Activated naive CD4-positive, alpha-beta T cell treated with anti-CD3 and anti-CD28 coated beads, Interleukin-2, amount 10 ng/mL, durations not matched to agents 7 days and 5 days (primary cell): ENCODE results near the gene C13orf46.
"Not testable (repeated sequence)": the region's sequence is repeated elsewhere in the genome, so short reads cannot be mapped to it uniquely, and the experiment has no call there.

Experiments
- CTCF ChIA-PET: fragments of 350-600 bp; sonication (Branson Sonifier 250); formaldehyde crosslinking; loops from one replicate; lab custom pipeline; 2021; ENCODE audit warnings: antibody characterized with exemption; lab: Charles Lee
- DNase-seq: peaks from one replicate; pipeline ENCODE4 v3.0.0-alpha.2; 2020
- H3K27ac Mint-ChIP-seq: one replicate; pipeline ENCODE4 v1.8.0; 2021; ENCODE audit warnings: mild to moderate bottlenecking, moderate library complexity, mixed read lengths
- H3K27me3 Mint-ChIP-seq: one replicate; pipeline ENCODE4 v1.8.0; 2021; ENCODE audit warnings: mild to moderate bottlenecking, mixed read lengths
- H3K36me3 Mint-ChIP-seq: one replicate; pipeline ENCODE4 v1.8.0; 2021; ENCODE audit warnings: mixed read lengths
- H3K4me1 Mint-ChIP-seq: one replicate; pipeline ENCODE4 v1.8.0; 2021; ENCODE audit warnings: mixed read lengths
- H3K4me3 Mint-ChIP-seq: one replicate; pipeline ENCODE4 v1.8.0; 2021; ENCODE audit warnings: mild to moderate bottlenecking, moderate library complexity, mixed read lengths
- H3K9me3 Mint-ChIP-seq: one replicate; pipeline ENCODE4 v1.8.0; 2021; ENCODE audit warnings: mixed read lengths

C13orf46 gene

GRCh38 chr13:113919761-113920559, 53.9 kb downstream of the C13orf46 start:
- no peak overlapping the region for H3K4me3 Mint-ChIP-seq
- peak; percentile 9 for DNase-seq
- CTCF ChIA-PET = interaction anchor here (0.7 kb wide), 1 partner anchor 422 kb away, joined by 3 read pairs; no protein-coding TSS in a partner anchor
- H3K27me3 Mint-ChIP-seq = peaks cover 29% of the 10 kb centered on the region
- no peaks in the 10 kb centered on the region for H3K4me1 Mint-ChIP-seq
- no peaks in the 10 kb centered on the region for H3K36me3 Mint-ChIP-seq
- no peak overlapping the region for H3K27ac Mint-ChIP-seq
- peaks cover 3% of the 10 kb centered on the region for H3K9me3 Mint-ChIP-seq

GRCh38 chr13:113918981-113919701, 54.7 kb downstream of the C13orf46 start:
- Mint-ChIP-seq H3K36me3 (no peaks in the 10 kb centered on the region), H3K27me3 (peaks cover 36% of the 10 kb centered on the region), H3K4me1 (no peaks in the 10 kb centered on the region), H3K27ac (no peak overlapping the region), H3K9me3 (peaks cover 3% of the 10 kb centered on the region), H3K4me3 (no peak overlapping the region)
- CTCF ChIA-PET = no interaction called here
- DNase-seq = peak; percentile 18

- peaks cover 36% of the 10 kb centered on the region for H3K27me3 Mint-ChIP-seq
- CTCF ChIA-PET = no interaction called here
- peak; percentile 11 for DNase-seq
- H3K4me1 Mint-ChIP-seq = no peaks in the 10 kb centered on the region
- H3K4me3 Mint-ChIP-seq = no peak overlapping the region
- H3K36me3 Mint-ChIP-seq = no peaks in the 10 kb centered on the region
- peaks cover 3% of the 10 kb centered on the region for H3K9me3 Mint-ChIP-seq
- H3K27ac Mint-ChIP-seq = no peak overlapping the region
Measured at GRCh38 chr13:113918580-113918979, 55.3 kb downstream of the C13orf46 start.

- H3K27ac Mint-ChIP-seq = no peak overlapping the region
- H3K36me3 Mint-ChIP-seq = no peaks in the 10 kb centered on the region
- DNase-seq = no peak
- no peaks in the 10 kb centered on the region for H3K4me1 Mint-ChIP-seq
- H3K27me3 Mint-ChIP-seq = peaks cover 38% of the 10 kb centered on the region
- CTCF ChIA-PET = no interaction called here
- H3K9me3 Mint-ChIP-seq = peaks cover 3% of the 10 kb centered on the region
- H3K4me3 Mint-ChIP-seq = no peak overlapping the region
Measured at GRCh38 chr13:113917594-113918371, 56.1 kb downstream of the C13orf46 start.

- Mint-ChIP-seq H3K4me1 (no peaks in the 10 kb centered on the region), H3K4me3 (no peak overlapping the region), H3K36me3 (no peaks in the 10 kb centered on the region), H3K9me3 (peaks cover 3% of the 10 kb centered on the region), H3K27me3 (peaks cover 38% of the 10 kb centered on the region), H3K27ac (no peak overlapping the region)
- CTCF ChIA-PET = no interaction called here
- no peak for DNase-seq
Measured at GRCh38 chr13:113917096-113917495, 56.8 kb downstream of the C13orf46 start.

- no peaks in the 10 kb centered on the region for H3K9me3 Mint-ChIP-seq
- no peak overlapping the region for H3K27ac Mint-ChIP-seq
- no peak overlapping the region for H3K4me3 Mint-ChIP-seq
- H3K27me3 Mint-ChIP-seq = peaks cover 40% of the 10 kb centered on the region
- DNase-seq = no peak
- H3K36me3 Mint-ChIP-seq = no peaks in the 10 kb centered on the region
- CTCF ChIA-PET = no interaction called here
- H3K4me1 Mint-ChIP-seq = no peaks in the 10 kb centered on the region
Measured at GRCh38 chr13:113916330-113916815, 57.5 kb downstream of the C13orf46 start.

GRCh38 chr13:113915786-113916329, 58.0 kb downstream of the C13orf46 start:
- peaks cover 40% of the 10 kb centered on the region for H3K27me3 Mint-ChIP-seq
- H3K27ac Mint-ChIP-seq = no peak overlapping the region
- no peaks in the 10 kb centered on the region for H3K9me3 Mint-ChIP-seq
- no peaks in the 10 kb centered on the region for H3K4me1 Mint-ChIP-seq
- H3K4me3 Mint-ChIP-seq = no peak overlapping the region
- CTCF ChIA-PET = no interaction called here
- no peaks in the 10 kb centered on the region for H3K36me3 Mint-ChIP-seq
- no peak for DNase-seq

- peaks cover 46% of the 10 kb centered on the region for H3K27me3 Mint-ChIP-seq
- no peak overlapping the region for H3K27ac Mint-ChIP-seq
- no peak for DNase-seq
- H3K4me1 Mint-ChIP-seq = no peaks in the 10 kb centered on the region
- H3K36me3 Mint-ChIP-seq = no peaks in the 10 kb centered on the region
- H3K4me3 Mint-ChIP-seq = no peak overlapping the region
- CTCF ChIA-PET = no interaction called here
- H3K9me3 Mint-ChIP-seq = no peaks in the 10 kb centered on the region
Measured at GRCh38 chr13:113915012-113915763, 58.7 kb downstream of the C13orf46 start.

- Mint-ChIP-seq H3K4me1 (no peaks in the 10 kb centered on the region), H3K27me3 (peaks cover 51% of the 10 kb centered on the region), H3K9me3 (no peaks in the 10 kb centered on the region), H3K36me3 (no peaks in the 10 kb centered on the region), H3K4me3 (no peak overlapping the region), H3K27ac (no peak overlapping the region)
- no peak for DNase-seq
- CTCF ChIA-PET = no interaction called here
Measured at GRCh38 chr13:113914333-113915011, 59.4 kb downstream of the C13orf46 start.

- H3K27me3 Mint-ChIP-seq = peaks cover 56% of the 10 kb centered on the region
- H3K4me1 Mint-ChIP-seq, H3K9me3 Mint-ChIP-seq, H3K36me3 Mint-ChIP-seq, H3K27ac Mint-ChIP-seq, DNase-seq, H3K4me3 Mint-ChIP-seq, CTCF ChIA-PET: not testable (repeated sequence)
Measured at GRCh38 chr13:113913838-113914237, 60.0 kb downstream of the C13orf46 start.

- DNase-seq, H3K27ac Mint-ChIP-seq, H3K9me3 Mint-ChIP-seq, H3K36me3 Mint-ChIP-seq, CTCF ChIA-PET, H3K4me1 Mint-ChIP-seq, H3K4me3 Mint-ChIP-seq: not testable (repeated sequence)
- H3K27me3 Mint-ChIP-seq = peaks cover 58% of the 10 kb centered on the region
Measured at GRCh38 chr13:113913408-113913807, 60.5 kb downstream of the C13orf46 start.

- no peak overlapping the region for H3K4me3 Mint-ChIP-seq
Measured at GRCh38 chr13:113912596-113912995, 61.3 kb downstream of the C13orf46 start.

More at GRCh38 chr13:113912596-113912995, 61.3 kb downstream of the C13orf46 start:
- CTCF ChIA-PET = no interaction called here
- Mint-ChIP-seq H3K27me3 (peaks cover 62% of the 10 kb centered on the region), H3K36me3 (no peaks in the 10 kb centered on the region), H3K4me1 (no peaks in the 10 kb centered on the region), H3K9me3 (no peaks in the 10 kb centered on the region), H3K27ac (no peak overlapping the region)
- no peak for DNase-seq
